A549 treated with Hydrocortisone at 1 μM for 4 hours (cell line): Measurements from ENCODE around the gene RGS5. TPM values are rescaled to one million over a fixed set of nuclear protein-coding genes. Genes with fewer than 3 reads are reported as not detected.

Experiments
- total RNA-seq: library from RNA; stranded (reverse); fragments of 200-300 nt; extraction: Qiagen RNA extraction; gene quantifications from 5 replicates; pipeline ENCODE4 v1.2.3, GENCODE V29; 2022

RGS5 gene, protein sequence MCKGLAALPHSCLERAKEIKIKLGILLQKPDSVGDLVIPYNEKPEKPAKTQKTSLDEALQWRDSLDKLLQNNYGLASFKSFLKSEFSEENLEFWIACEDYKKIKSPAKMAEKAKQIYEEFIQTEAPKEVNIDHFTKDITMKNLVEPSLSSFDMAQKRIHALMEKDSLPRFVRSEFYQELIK
- 0.40 to 1.7 TPM (median 0.91 TPM) in 5 replicates for total RNA-seq

DNA sequence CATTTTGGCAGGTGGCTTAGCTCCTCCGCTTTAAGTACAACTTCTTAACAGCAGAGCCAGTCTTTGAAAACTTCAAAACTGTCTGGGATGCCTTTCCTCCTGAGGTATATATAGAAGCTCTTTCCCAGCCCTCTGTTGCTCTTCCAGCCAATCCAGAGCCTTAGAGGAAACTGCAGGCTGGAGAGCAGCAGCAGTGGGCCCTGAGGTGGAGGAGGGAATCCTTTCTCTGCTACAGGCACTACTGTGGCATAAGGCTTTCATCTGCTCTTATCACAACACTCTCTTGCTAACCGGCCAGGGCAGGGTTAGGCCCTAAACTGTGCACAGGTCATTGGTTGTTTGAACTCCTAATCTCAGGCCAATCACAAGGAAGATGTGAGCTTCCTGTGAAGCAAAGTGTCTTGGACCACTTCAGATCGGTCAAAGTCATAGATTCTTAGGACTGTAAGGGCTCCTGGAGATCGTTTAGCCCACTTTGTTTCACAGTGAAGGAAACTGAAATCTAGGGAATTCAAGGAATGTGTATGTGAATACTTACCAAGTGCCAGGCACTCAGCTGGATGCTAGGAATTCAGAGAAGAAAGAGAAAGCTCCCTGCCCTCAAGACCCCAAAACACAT is at the start of gene RGS5:
Gene RGS5, minus strand, starts transcription at position 84 of the 619 bp plus-strand sequence. Its CDS starts 81 bp downstream, at position 3.

Other genes starting within 250 kb of the RGS5 start
- gene RGS4, start 133.6 kb downstream of the RGS5 start, total RNA-seq, result 0.05 TPM in 1 of 5 replicates, not detected in the others
- gene NUF2, start 119.0 kb upstream of the RGS5 start, total RNA-seq, result 23.1 to 31.5 TPM (median 26.3 TPM) in 5 replicates